Mucosa of descending colon (tissue), 3 donors: ENCODE measurements around the gene PLXNA2. TPM values are rescaled to one million over a fixed set of nuclear protein-coding genes. Genes with fewer than 3 reads are reported as not detected.

ENCODE experiments used
- ATAC-seq: fragments of 200-7000 bp; cut with Tn5 transposase; one replicate; pipeline ENCODE4 v1.9.1; 2020; ENCODE audit warnings: mild to moderate bottlenecking, moderate library complexity
- DNase-seq, 3 donors: peaks; one replicate each; pipeline ENCODE4 v3.0.0-alpha.2; 2020
- H3K36me3 ChIP-seq: fragments of 200-600 bp; one replicate; pipeline ENCODE4 v1.8.0; 2021; ENCODE audit warnings: low read depth, mild to moderate bottlenecking
- H3K4me1 ChIP-seq: fragments of 200-600 bp; one replicate; pipeline ENCODE4 v1.8.0; 2021; ENCODE audit warnings: low read depth, mild to moderate bottlenecking
- H3K4me3 ChIP-seq: fragments of 200-600 bp; one replicate; pipeline ENCODE4 v1.8.0; 2021; ENCODE audit warnings: mild to moderate bottlenecking
- H3K9me3 ChIP-seq: fragments of 200-600 bp; one replicate; pipeline ENCODE4 v1.8.0; 2021; ENCODE audit warnings: mild to moderate bottlenecking
- intact Hi-C, 2 donors: fragments of 100-400 bp; cut with DNase I in 1 of 2; cut with micrococcal nuclease in 1 of 2; formaldehyde crosslinking; loops; one replicate each; pipeline versions ENCODE4 v1.11.0 to v1.11.1; 2022; cut with DNase I, micrococcal nuclease
- total RNA-seq, 3 donors: library from RNA; stranded (reverse); fragmentation: NEBNext Ultra II Directional in 2 of 3; extraction: Animal tissue kit (Norgen Biotek cat#: 25700) in 2 of 3; gene quantifications; one replicate each; pipeline versions ENCODE4 v1.2.1 to v1.2.4, GENCODE V29; 2021 to 2023
- TF ChIP-seq, protein P1 (sequence below): fragments of 200-600 bp; IDR thresholded peaks from one replicate; pipeline ENCODE4 v1.8.0; 2022; ENCODE audit warnings: antibody characterized with exemption, mild to moderate bottlenecking
- donor health status: DM: no; HTN: no; CAD: no; lungs with moderate emphysema.
- donor health status: DM: no; HTN: no; CAD: no.
- donor health status: DM: no; HTN: yes; CAD: no.

PLXNA2 gene
- total RNA-seq, 3 donors from 2014 or later, result 65.5 to 127 (median 70.6) TPM

DNA sequence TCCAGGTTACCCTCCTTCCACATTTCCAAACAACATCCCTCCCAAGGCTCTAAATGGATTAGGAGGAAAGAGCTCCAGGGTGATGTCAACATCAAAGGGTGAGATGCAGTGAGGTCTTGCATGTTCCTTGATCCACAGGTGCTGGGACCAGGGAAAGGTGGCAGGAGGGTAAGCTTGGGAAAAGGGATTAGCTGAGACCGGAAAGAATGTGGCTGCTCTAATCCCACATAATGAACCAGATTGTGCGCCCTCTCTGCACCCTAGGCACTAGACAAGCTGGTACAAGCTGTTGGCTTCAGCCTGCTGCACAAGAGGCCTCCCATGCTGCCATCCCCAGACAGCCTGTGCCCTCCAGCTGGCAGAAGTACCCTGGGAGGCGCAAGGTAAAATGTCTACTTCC is 34.9 kb downstream of the PLXNA2 start:
- Histone ChIP-seq H3K9me3 (no peaks in the 10 kb centered on the region), H3K4me1 (peaks cover 24% of the 10 kb centered on the region), H3K36me3 (no peaks in the 10 kb centered on the region), H3K4me3 (no peak overlapping the region)
- DNase-seq (no peak), ATAC-seq (no peak)
- TF ChIP-seq, protein P1, sequence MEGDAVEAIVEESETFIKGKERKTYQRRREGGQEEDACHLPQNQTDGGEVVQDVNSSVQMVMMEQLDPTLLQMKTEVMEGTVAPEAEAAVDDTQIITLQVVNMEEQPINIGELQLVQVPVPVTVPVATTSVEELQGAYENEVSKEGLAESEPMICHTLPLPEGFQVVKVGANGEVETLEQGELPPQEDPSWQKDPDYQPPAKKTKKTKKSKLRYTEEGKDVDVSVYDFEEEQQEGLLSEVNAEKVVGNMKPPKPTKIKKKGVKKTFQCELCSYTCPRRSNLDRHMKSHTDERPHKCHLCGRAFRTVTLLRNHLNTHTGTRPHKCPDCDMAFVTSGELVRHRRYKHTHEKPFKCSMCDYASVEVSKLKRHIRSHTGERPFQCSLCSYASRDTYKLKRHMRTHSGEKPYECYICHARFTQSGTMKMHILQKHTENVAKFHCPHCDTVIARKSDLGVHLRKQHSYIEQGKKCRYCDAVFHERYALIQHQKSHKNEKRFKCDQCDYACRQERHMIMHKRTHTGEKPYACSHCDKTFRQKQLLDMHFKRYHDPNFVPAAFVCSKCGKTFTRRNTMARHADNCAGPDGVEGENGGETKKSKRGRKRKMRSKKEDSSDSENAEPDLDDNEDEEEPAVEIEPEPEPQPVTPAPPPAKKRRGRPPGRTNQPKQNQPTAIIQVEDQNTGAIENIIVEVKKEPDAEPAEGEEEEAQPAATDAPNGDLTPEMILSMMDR, result no peak
- intact Hi-C loops, result loop anchor here in 1 of 2 donors (10.0 kb wide), 1 partner anchor 54 kb away; no protein-coding TSS in a partner anchor

DNA sequence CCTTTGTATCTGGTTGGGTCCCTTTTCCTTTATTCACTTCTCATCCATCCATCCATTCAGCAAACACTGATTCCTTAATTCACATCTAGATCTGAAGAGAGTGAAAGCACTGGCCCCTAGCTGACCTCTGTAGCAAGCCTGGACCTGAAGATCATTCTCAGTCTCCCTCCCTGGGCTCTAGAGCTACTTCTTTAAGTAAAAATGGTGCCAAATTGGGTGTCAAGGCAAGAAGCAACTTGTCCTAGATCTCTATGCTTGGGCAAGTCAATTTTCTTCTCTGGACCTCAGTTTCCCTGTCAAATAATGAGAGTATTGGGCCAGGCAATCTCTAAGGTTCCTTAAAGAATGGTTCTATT is 36.1 kb downstream of the PLXNA2 start:
- TF ChIP-seq, protein P1, result no peak
- H3K4me1 ChIP-seq, result peaks cover 36% of the 10 kb centered on the region

DNA sequence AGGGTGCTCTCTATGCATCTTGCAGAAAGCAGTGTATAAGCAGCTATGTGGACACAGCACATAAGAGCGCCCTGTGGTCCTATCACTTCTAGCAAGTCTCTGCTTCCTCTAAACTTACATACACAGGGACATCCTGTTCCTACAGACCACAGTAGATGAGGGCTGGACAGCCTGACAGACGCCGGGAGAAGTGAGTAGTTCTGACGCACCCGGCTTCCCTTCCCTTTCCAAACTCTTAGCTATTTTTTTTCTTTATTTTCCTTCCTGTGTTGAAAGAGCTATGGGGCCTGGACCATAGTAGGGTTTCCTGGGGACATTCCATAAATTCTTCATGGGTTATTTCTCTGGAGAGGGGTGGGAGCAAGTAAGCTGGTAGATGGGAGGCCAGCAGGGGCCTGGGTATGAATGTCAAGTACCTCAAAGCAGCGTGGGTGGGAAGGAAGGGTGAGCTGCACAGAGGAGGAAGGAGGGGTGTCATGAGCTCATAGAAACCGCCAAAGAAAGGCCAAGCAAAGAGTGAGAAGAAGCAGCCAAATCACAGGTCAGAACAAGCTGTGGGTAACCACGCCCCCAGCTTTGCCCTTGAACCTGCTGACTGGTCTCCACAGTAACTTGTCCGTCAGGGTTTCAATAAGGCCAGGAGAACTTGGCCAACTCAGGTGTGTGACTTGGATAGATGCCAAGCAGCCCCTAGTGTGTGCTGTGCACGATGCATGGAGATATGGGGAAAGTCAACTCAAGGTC is 36.6 kb downstream of the PLXNA2 start:
- intact Hi-C loops, result loop anchor here in 1 of 2 donors (10.0 kb wide), 1 partner anchor 53 kb away; no protein-coding TSS in a partner anchor
- DNase-seq, result no peak

More for the DNA sequence above, 36.1 kb downstream of the PLXNA2 start:
- H3K36me3 ChIP-seq, result no peaks in the 10 kb centered on the region
- H3K4me3 ChIP-seq, result no peak overlapping the region
- no peaks in the 10 kb centered on the region for H3K9me3 ChIP-seq
- intact Hi-C loops, result loop anchor here in 1 of 2 donors (10.0 kb wide), 1 partner anchor 53 kb away; no protein-coding TSS in a partner anchor
- ATAC-seq (no peak), DNase-seq (no peak)

DNA sequence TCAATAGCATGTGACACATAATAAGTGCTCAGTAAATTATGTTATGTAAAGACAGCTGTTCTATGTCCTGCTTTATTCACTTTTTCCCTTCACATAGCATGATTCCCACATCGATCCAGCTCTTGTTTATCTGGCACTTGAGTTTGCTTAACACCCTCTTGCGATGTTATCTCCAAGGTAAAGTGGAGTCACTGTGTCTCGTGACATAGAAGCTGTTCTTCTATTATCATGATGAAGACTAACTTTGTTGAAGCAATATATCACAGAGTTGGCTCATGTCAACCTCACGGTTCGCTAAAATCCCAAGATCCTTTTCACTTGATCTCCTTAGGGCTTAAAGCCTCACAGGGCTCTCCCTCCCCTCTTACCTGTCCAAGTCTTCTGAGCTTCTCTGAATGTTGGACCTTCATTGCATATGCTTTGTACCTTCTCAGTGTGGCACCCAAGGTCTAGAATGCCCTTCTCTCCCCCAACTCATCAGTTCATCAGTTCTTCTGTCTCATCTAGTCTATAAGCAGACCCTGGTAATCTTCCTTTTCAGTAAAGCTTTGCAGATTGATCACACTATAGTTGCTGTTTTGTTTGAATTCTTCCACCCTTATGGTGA is 38.0 kb downstream of the PLXNA2 start:
- peaks cover 54% of the 10 kb centered on the region for H3K4me1 ChIP-seq
- ATAC-seq (no peak), DNase-seq (no peak)

More for the DNA sequence above, 36.6 kb downstream of the PLXNA2 start:
- H3K4me1 ChIP-seq, result peaks cover 42% of the 10 kb centered on the region
- TF ChIP-seq, protein P1, result no peak
- no peak overlapping the region for H3K4me3 ChIP-seq
- no peaks in the 10 kb centered on the region for H3K9me3 ChIP-seq
- no peaks in the 10 kb centered on the region for H3K36me3 ChIP-seq
- ATAC-seq, result no peak

DNA sequence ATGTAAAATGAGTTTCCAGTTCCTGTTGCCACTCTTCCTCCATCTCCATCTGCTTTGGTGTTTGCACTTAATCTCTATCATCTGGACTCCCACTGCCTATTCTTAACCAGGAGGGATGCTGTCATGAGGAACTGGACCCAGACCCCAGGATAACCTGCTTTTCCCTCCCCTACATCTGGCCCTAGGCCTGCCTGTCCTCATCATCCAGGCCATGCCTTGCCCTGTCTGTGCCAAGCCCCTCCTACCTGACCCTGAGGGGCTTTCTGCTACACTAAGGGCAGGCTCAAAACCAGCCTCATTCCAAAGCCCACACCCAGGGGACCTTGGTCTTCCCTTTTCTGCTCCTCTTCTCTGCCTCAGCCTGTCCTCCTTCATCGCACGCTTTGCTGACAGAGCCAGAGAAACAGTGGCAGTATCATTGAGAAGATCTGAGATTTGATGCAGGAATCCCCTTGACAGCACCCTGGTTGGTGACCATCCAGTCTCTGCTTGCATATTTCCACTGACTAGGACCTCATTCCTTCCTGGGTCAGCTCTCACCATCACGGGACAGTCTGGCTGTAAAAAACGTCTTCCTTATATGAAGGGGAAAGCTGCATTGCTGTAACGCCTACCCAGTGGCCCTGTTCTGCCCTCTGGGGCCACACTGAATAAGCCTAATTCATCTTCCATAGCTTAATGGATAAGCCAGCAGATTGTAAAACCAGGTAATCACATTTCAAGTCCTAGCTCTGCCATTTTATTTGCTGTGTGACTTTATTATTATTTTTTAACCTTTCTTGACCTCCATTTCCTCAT is 38.8 kb downstream of the PLXNA2 start:
- intact Hi-C loops, result loop anchor here in 1 of 2 donors (10.0 kb wide), 1 partner anchor 51 kb away; no protein-coding TSS in a partner anchor
- TF ChIP-seq, protein P1, result no peak
- DNase-seq, result peak in 1 of 3 donors; percentile 72
- Histone ChIP-seq H3K9me3 (no peaks in the 10 kb centered on the region), H3K4me1 (peaks cover 59% of the 10 kb centered on the region), H3K36me3 (no peaks in the 10 kb centered on the region), H3K4me3 (no peak overlapping the region)
- peak; percentile 68 for ATAC-seq

More for the DNA sequence above, 38.0 kb downstream of the PLXNA2 start:
- TF ChIP-seq, protein P1, result no peak
- H3K36me3 ChIP-seq, result no peaks in the 10 kb centered on the region
- H3K9me3 ChIP-seq, result no peaks in the 10 kb centered on the region
- intact Hi-C loops, result loop anchor here in 1 of 2 donors (10.0 kb wide), 1 partner anchor 51 kb away; no protein-coding TSS in a partner anchor
- no peak overlapping the region for H3K4me3 ChIP-seq
